ENCODE measurements around the gene SLC9A8. TPM values are rescaled to one million over a fixed set of nuclear protein-coding genes. Genes with fewer than 3 reads are reported as not detected.

SLC9A8 gene
- polyA plus RNA-seq, 1 donor from 2014 or later: 6.7 TPM

GRCh38 chr20:49790077-49790798 lies 22.4 kb upstream of the SLC9A8 start:
- Histone ChIP-seq H3K36me3 (ENCODE audit: insufficient read depth, low read length) (no peaks in the 10 kb centered on the region), H3K9ac (ENCODE audit: low read length) (no peak overlapping the region), H3F3A (ENCODE audit: insufficient read depth, low read length, poor library complexity, severe bottlenecking) (no peaks in the 10 kb centered on the region), H3K79me2 (replicated peaks; ENCODE audit: insufficient read depth, low read length) (no peaks in the 10 kb centered on the region), H3K4me2 (ENCODE audit: low read length) (no peak overlapping the region), H4K20me1 (ENCODE audit: insufficient read depth) (no peaks in the 10 kb centered on the region), H3K9me3 (ENCODE audit: low read length) (no peaks in the 10 kb centered on the region), H3K27me3 (ENCODE audit: insufficient read depth, low read depth, low read length) (no peaks in the 10 kb centered on the region), H2AFZ (ENCODE audit: low read depth, low read length) (no peak overlapping the region), H3K27ac (ENCODE audit: low read length) (no peak overlapping the region), H3K9me2 (ENCODE audit: insufficient read depth, low read length) (no peaks in the 10 kb centered on the region), H3K4me3 (ENCODE audit: low read length) (no peak overlapping the region)
- no peak for TF ChIP-seq MXI1 (conservative IDR thresholded peaks at IDR 0.05; ENCODE audit: poor library complexity, severe bottlenecking)

- H4K20me1 ChIP-seq (ENCODE audit: insufficient read depth): no peaks in the 10 kb centered on the region
- H2AFZ ChIP-seq (ENCODE audit: low read depth, low read length): no peak overlapping the region
- H3F3A ChIP-seq (ENCODE audit: insufficient read depth, low read length, poor library complexity, severe bottlenecking): no peaks in the 10 kb centered on the region
- TF ChIP-seq EP300 (conservative IDR thresholded peaks at IDR 0.05; ENCODE audit: poor library complexity, severe bottlenecking) (no peak), RAD21 (conservative IDR thresholded peaks at IDR 0.05) (no peak), REST (IDR thresholded peaks at IDR 0.05; ENCODE audit: borderline replicate concordance) (no peak), TAF1 (IDR thresholded peaks at IDR 0.05; ENCODE audit: low read depth) (no peak), CTCF (IDR thresholded peaks at IDR 0.05; ENCODE audit: poor library complexity, severe bottlenecking) (no peak), SMC3 (conservative IDR thresholded peaks at IDR 0.05; ENCODE audit: poor library complexity) (no peak), POLR2AphosphoS5 (IDR thresholded peaks at IDR 0.05) (no peak), MXI1 (conservative IDR thresholded peaks at IDR 0.05; ENCODE audit: poor library complexity, severe bottlenecking) (no peak), EZH2 (IDR thresholded peaks at IDR 0.05; ENCODE audit: borderline replicate concordance, insufficient read depth, low read length, poor library complexity, severe bottlenecking) (no peak)
- H3K9me3 ChIP-seq (ENCODE audit: low read length): no peaks in the 10 kb centered on the region
- H3K4me2 ChIP-seq (ENCODE audit: low read length): no peak overlapping the region
- no peak overlapping the region for H3K4me3 ChIP-seq (ENCODE audit: low read length)
- no peak overlapping the region for H3K9ac ChIP-seq (ENCODE audit: low read length)
- H3K36me3 ChIP-seq (ENCODE audit: insufficient read depth, low read length): no peaks in the 10 kb centered on the region
- no peaks in the 10 kb centered on the region for H3K27me3 ChIP-seq (ENCODE audit: insufficient read depth, low read depth, low read length)
- no peaks in the 10 kb centered on the region for H3K79me2 ChIP-seq (replicated peaks; ENCODE audit: insufficient read depth, low read length)
- no peaks in the 10 kb centered on the region for H3K9me2 ChIP-seq (ENCODE audit: insufficient read depth, low read length)
- H3K27ac ChIP-seq (ENCODE audit: low read length): no peak overlapping the region
These were observed 21.5 kb upstream of the SLC9A8 start for GRCh38 chr20:49791165-49791564.

Measured in neural cell (in vitro differentiated cells).